ENCODE data around the gene OR9Q1.
"Not testable (repeated sequence)": the region's sequence is repeated elsewhere in the genome, so short reads cannot be mapped to it uniquely, and the experiment has no call there.

OR9Q1 gene

GRCh38 chr11:58023435-58023931, at the start of gene OR9Q1:
OR9Q1 (plus strand) TSS chr11:58023881; CDS start chr11:58179445, 155,564 bp downstream.
- no peak for DNase-seq (ENCODE audit: low spot score)

- DNase-seq (ENCODE audit: low spot score) = no peak
These were observed 49.5 kb upstream of the OR9Q1 start for GRCh38 chr11:57974132-57974531.

GRCh38 chr11:57974848-57975601, 48.7 kb upstream of the OR9Q1 start:
- DNase-seq (ENCODE audit: low spot score) = peak; percentile 40

GRCh38 chr11:57977709-57978108, 46.0 kb upstream of the OR9Q1 start:
- no peak for DNase-seq (ENCODE audit: low spot score)

- no peak for DNase-seq (ENCODE audit: low spot score)
These were observed 44.8 kb upstream of the OR9Q1 start for GRCh38 chr11:57978686-57979531.

GRCh38 chr11:57979532-57980079, 44.1 kb upstream of the OR9Q1 start:
- DNase-seq (ENCODE audit: low spot score) = no peak

- DNase-seq (ENCODE audit: low spot score) = no peak
These were observed 43.5 kb upstream of the OR9Q1 start for GRCh38 chr11:57980201-57980600.

- no peak for DNase-seq (ENCODE audit: low spot score)
These were observed 42.1 kb upstream of the OR9Q1 start for GRCh38 chr11:57981536-57981935.

- no peak for DNase-seq (ENCODE audit: low spot score)
These were observed 40.9 kb upstream of the OR9Q1 start for GRCh38 chr11:57982776-57983175.

GRCh38 chr11:57983191-57983590, 40.5 kb upstream of the OR9Q1 start:
- peak; percentile 56 for DNase-seq (ENCODE audit: low spot score)

GRCh38 chr11:57999523-57999922, 24.2 kb upstream of the OR9Q1 start:
- not testable (repeated sequence) for DNase-seq (ENCODE audit: low spot score)

- not testable (repeated sequence) for DNase-seq (ENCODE audit: low spot score)
These were observed 23.7 kb upstream of the OR9Q1 start for GRCh38 chr11:58000021-58000420.

- no peak for DNase-seq (ENCODE audit: low spot score)
These were observed 23.0 kb upstream of the OR9Q1 start for GRCh38 chr11:58000699-58001098.

- DNase-seq (ENCODE audit: low spot score) = no peak
These were observed 20.6 kb upstream of the OR9Q1 start for GRCh38 chr11:58003036-58003435.

GRCh38 chr11:58003591-58003990, 20.1 kb upstream of the OR9Q1 start:
- DNase-seq (ENCODE audit: low spot score) = no peak

GRCh38 chr11:58004664-58005063, 19.0 kb upstream of the OR9Q1 start:
- no peak for DNase-seq (ENCODE audit: low spot score)

- DNase-seq (ENCODE audit: low spot score) = no peak
These were observed 16.7 kb upstream of the OR9Q1 start for GRCh38 chr11:58006940-58007339.

GRCh38 chr11:58011771-58012170, 11.9 kb upstream of the OR9Q1 start:
- DNase-seq (ENCODE audit: low spot score) = no peak

- DNase-seq (ENCODE audit: low spot score) = no peak
These were observed 965 bp downstream of the OR9Q1 start for GRCh38 chr11:58024601-58025091.

- no peak for DNase-seq (ENCODE audit: low spot score)
These were observed 3.7 kb downstream of the OR9Q1 start for GRCh38 chr11:58027341-58027740.

- DNase-seq (ENCODE audit: low spot score) = peak; percentile 61
These were observed 5.2 kb downstream of the OR9Q1 start for GRCh38 chr11:58028687-58029411.

- no peak for DNase-seq (ENCODE audit: low spot score)
These were observed 7.0 kb downstream of the OR9Q1 start, which contains the start of gene OR6Q1 for GRCh38 chr11:58030653-58031052. OR6Q1 (plus strand) TSS chr11:58030953; CDS start chr11:58030953, 0 bp downstream.

Measured in Ammon's horn (tissue), 1 donor.